ENCODE data around the gene TCERG1L. TPM values are rescaled to one million over a fixed set of nuclear protein-coding genes. Genes with fewer than 3 reads are reported as not detected.

TCERG1L gene
- total and polyA plus RNA-seq, 2 experiments from 2014 or later: 0.47 to 0.73 TPM

- Histone ChIP-seq H3K27ac (no peak overlapping the region), H3K4me1 (ENCODE audit: insufficient read depth) (no peaks in the 10 kb centered on the region), H3K9me3 (ENCODE audit: low read depth) (no peaks in the 10 kb centered on the region), H3K4me3 (no peak overlapping the region), H3K36me3 (replicated peaks; ENCODE audit: insufficient read depth, low read depth) (no peaks in the 10 kb centered on the region), H2AFZ (no peak overlapping the region), H3K4me2 (no peak overlapping the region), H3K9me2 (replicated peaks; ENCODE audit: insufficient read depth) (no peaks in the 10 kb centered on the region), H3K79me2 (no peaks in the 10 kb centered on the region), H4K20me1 (ENCODE audit: insufficient read depth, poor library complexity, severe bottlenecking) (no peaks in the 10 kb centered on the region), H3K27me3 (peaks cover 8% of the 10 kb centered on the region)
- 82% methylated on average over 7 of the region's 10 CpGs for WGBS (ENCODE audit: low lambda C conversion rate, missing lambda C conversion rate)
- no peak for TF ChIP-seq EZH2phosphoT487 (IDR thresholded peaks at IDR 0.05; ENCODE audit: low read depth, severe bottlenecking, unreplicated experiment)
- no peak for TF ChIP-seq EZH2 (IDR thresholded peaks at IDR 0.05; ENCODE audit: borderline replicate concordance)
- no peak for TF ChIP-seq CTCF (IDR thresholded peaks at IDR 0.05; ENCODE audit: poor library complexity)
- DNase-seq (ENCODE audit: low spot score): no peak
These were observed 268.4 kb downstream of the TCERG1L start for GRCh38 chr10:131043039-131043691.
